ENCODE measurements around the gene FHIT.
A peak's percentile ranks its signal among the peaks of the same experiment; 100 is the strongest.

FHIT gene

DNA sequence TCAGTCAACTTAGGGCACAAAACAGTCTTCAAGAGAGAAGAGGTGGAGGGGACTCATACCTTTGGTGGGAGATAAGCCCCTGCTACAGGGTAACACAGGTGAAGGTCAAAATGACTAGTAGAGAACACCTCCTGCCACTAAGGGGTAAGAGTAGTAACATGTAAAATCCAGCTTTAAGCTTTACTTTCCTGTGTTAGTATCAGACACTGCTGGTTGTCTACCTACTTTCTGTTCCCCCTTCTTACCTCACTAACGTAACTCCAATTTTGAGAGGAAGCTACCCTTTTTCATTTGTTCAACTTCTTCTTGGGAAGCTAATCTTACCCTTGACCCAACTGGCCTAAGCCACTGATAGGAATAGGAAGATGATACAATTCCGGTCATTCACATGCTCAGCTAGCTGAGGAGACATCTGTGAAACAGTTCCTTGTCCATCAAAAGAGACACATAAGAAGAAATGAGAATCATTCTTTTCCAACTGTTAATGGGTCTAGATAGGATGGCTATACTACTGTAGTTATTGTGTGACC, 1374.7 kb downstream of the FHIT start:
- H3K4me3 ChIP-seq (ENCODE audit: insufficient read length, low read depth), result no peak overlapping the region
- no peaks in the 10 kb centered on the region for H3K36me3 ChIP-seq (ENCODE audit: insufficient read depth, insufficient read length, low read length)
- no peaks in the 10 kb centered on the region for H3K4me1 ChIP-seq (ENCODE audit: insufficient read depth, insufficient read length)
- H3K9me3 ChIP-seq (ENCODE audit: insufficient read depth, low read length), result no peaks in the 10 kb centered on the region; the same call in 1 of the 2 replicates
- TF ChIP-seq SUZ12 (IDR thresholded peaks at IDR 0.05; ENCODE audit: extremely low read depth, insufficient read depth, insufficient read length) (no peak), ZNF274 (IDR thresholded peaks at IDR 0.05; ENCODE audit: low read depth, low read length) (no peak), YY1 (IDR thresholded peaks at IDR 0.05; ENCODE audit: insufficient read depth, insufficient read length) (no peak)
- H3K9ac ChIP-seq (ENCODE audit: insufficient read length, low read depth), result no peak overlapping the region
- DNase-seq (ENCODE audit: low read depth, low spot score), result no peak
- no peaks in the 10 kb centered on the region for H3K27me3 ChIP-seq (ENCODE audit: insufficient read depth, insufficient read length)

DNA sequence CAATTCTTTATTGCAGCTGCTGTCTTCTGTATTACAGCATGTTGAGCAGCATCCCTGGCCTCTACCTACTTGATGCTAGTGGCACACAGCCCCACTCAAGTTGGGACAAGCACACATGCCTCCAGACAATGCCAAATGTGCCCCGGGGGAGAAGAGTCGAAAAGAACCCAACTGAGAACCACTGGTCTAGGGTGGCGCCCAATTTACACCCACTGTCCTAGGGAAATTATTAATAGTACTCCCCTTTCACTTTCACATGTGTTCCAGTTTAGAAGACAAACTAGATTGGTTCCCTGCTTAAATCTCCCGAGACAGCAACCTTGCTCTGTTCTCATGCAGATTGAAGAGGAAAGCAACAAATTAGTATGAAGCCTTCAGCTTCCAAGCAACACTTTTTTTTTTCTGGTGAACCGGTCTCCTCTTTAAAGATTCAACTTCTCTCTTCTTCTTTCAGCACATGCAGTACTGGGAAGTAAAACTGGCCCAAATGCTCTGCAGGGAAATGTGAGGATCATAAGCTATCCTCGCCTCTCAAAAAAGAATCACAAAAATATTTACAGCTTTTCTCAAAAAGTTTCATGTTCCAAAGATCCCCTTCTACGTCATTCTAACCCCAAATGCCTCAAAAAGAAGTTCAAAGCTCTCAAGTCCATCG, 1377.5 kb downstream of the FHIT start:
- no peak for DNase-seq (ENCODE audit: low read depth, low spot score)

DNA sequence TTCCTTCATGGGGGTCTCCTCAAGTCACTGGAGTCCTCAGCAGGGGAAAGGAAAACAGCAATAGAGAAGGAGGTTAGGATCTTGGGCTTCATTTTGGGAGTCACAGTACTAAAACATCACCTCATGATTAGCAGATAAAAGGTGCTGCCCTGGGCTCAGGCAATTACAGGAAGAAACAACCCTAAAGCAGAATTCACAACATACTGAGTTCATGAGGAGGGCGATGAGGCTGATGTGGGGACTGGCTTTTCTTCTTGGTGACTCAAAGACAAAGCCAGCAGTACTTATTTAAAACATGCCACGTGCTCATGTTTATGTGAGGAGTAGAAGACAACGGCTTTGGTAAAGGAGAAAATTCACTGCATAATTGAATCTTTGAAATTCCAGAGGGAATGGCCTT, 1379.1 kb downstream of the FHIT start:
- Histone ChIP-seq H3K27me3 (ENCODE audit: insufficient read depth, insufficient read length) (no peaks in the 10 kb centered on the region), H3K4me1 (ENCODE audit: insufficient read depth, insufficient read length) (no peaks in the 10 kb centered on the region), H3K36me3 (ENCODE audit: insufficient read depth, insufficient read length, low read length) (no peaks in the 10 kb centered on the region), H3K9me3 (ENCODE audit: insufficient read depth, low read length) (no peaks in the 10 kb centered on the region; the same call in 1 of the 2 replicates), H3K4me3 (ENCODE audit: insufficient read length, low read depth) (no peak overlapping the region), H3K9ac (ENCODE audit: insufficient read length, low read depth) (no peak overlapping the region)
- TF ChIP-seq ZNF274 (IDR thresholded peaks at IDR 0.05; ENCODE audit: low read depth, low read length), result no peak
- no peak for TF ChIP-seq SUZ12 (IDR thresholded peaks at IDR 0.05; ENCODE audit: extremely low read depth, insufficient read depth, insufficient read length)
- no peak for TF ChIP-seq YY1 (IDR thresholded peaks at IDR 0.05; ENCODE audit: insufficient read depth, insufficient read length)
- DNase-seq (ENCODE audit: low read depth, low spot score), result peak; percentile 3

More for the DNA sequence above, 1377.5 kb downstream of the FHIT start:
- Histone ChIP-seq H3K9me3 (ENCODE audit: insufficient read depth, low read length) (no peaks in the 10 kb centered on the region; the same call in 1 of the 2 replicates), H3K9ac (ENCODE audit: insufficient read length, low read depth) (no peak overlapping the region), H3K36me3 (ENCODE audit: insufficient read depth, insufficient read length, low read length) (no peaks in the 10 kb centered on the region), H3K27me3 (ENCODE audit: insufficient read depth, insufficient read length) (no peaks in the 10 kb centered on the region), H3K4me3 (ENCODE audit: insufficient read length, low read depth) (no peak overlapping the region), H3K4me1 (ENCODE audit: insufficient read depth, insufficient read length) (no peaks in the 10 kb centered on the region)
- TF ChIP-seq SUZ12 (IDR thresholded peaks at IDR 0.05; ENCODE audit: extremely low read depth, insufficient read depth, insufficient read length) (no peak), ZNF274 (IDR thresholded peaks at IDR 0.05; ENCODE audit: low read depth, low read length) (no peak), YY1 (IDR thresholded peaks at IDR 0.05; ENCODE audit: insufficient read depth, insufficient read length) (no peak)

DNA sequence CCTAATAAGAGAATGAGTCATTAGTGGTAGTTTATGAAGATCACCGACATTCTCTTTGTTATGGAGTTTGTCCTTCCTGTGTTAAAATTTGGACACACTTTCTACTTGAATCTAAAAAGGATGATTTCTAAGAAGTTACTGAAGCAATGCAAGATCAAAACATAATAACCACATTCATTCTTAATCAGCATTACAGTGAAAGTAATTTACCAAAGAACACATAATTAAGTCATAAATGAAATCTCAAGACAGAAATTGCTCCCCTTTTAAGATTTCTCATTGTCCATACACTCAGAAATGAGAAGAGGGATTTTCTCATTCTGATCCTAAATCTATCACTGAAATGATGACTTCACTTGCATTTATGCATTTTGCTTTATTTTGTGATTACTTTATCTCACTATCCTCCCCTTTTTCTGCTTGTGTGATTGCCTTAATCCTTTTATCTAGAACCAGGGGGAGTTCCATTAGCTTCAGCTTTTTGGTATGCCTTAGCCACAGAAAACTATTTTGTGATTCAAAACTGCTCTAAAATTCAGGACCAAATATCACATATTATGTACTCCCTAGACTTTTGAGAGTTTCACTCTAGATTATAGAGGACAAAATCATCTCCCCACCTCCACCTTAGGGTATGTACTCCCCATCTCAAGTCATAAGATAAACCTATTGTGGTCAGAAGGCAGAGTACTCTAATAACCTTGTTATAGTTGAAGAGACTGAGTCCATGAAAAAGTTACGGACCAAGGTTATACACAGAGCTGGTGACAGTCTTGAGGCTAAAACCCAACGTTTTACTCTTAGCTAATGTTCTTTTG, 1383.9 kb downstream of the FHIT start:
- Histone ChIP-seq H3K9ac (ENCODE audit: insufficient read length, low read depth) (no peak overlapping the region), H3K27me3 (ENCODE audit: insufficient read depth, insufficient read length) (no peaks in the 10 kb centered on the region), H3K9me3 (ENCODE audit: insufficient read depth, low read length) (peaks cover 3% of the 10 kb centered on the region; the same call in 1 of the 2 replicates), H3K4me1 (ENCODE audit: insufficient read depth, insufficient read length) (no peaks in the 10 kb centered on the region), H3K36me3 (ENCODE audit: insufficient read depth, insufficient read length, low read length) (no peaks in the 10 kb centered on the region), H3K4me3 (ENCODE audit: insufficient read length, low read depth) (no peak overlapping the region)
- no peak for DNase-seq (ENCODE audit: low read depth, low spot score)
- no peak for TF ChIP-seq YY1 (IDR thresholded peaks at IDR 0.05; ENCODE audit: insufficient read depth, insufficient read length)
- no peak for TF ChIP-seq ZNF274 (IDR thresholded peaks at IDR 0.05; ENCODE audit: low read depth, low read length)
- no peak for TF ChIP-seq SUZ12 (IDR thresholded peaks at IDR 0.05; ENCODE audit: extremely low read depth, insufficient read depth, insufficient read length)

DNA sequence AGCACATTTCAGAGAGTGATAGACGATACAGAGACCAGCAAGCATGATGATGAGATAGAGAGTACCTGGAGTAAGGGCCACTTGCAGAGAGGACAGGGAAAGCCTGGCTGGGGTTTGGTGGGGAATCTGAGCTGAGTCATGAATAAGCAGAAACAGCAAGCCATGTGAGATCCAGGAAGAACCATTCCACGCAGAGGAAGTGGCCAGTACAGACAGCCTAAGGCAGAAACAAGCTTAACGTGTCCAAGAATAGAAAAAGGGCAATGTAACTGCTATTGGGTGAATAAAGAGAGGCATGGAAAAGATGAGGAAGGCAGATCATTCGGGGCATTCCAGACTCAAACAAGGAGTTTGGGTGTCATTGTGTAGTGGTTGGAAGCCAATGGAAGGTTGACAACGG, 1385.2 kb downstream of the FHIT start:
- DNase-seq (ENCODE audit: low read depth, low spot score), result no peak
- H3K4me1 ChIP-seq (ENCODE audit: insufficient read depth, insufficient read length), result no peaks in the 10 kb centered on the region
- TF ChIP-seq ZNF274 (IDR thresholded peaks at IDR 0.05; ENCODE audit: low read depth, low read length) (no peak), SUZ12 (IDR thresholded peaks at IDR 0.05; ENCODE audit: extremely low read depth, insufficient read depth, insufficient read length) (no peak), YY1 (IDR thresholded peaks at IDR 0.05; ENCODE audit: insufficient read depth, insufficient read length) (no peak)

DNA sequence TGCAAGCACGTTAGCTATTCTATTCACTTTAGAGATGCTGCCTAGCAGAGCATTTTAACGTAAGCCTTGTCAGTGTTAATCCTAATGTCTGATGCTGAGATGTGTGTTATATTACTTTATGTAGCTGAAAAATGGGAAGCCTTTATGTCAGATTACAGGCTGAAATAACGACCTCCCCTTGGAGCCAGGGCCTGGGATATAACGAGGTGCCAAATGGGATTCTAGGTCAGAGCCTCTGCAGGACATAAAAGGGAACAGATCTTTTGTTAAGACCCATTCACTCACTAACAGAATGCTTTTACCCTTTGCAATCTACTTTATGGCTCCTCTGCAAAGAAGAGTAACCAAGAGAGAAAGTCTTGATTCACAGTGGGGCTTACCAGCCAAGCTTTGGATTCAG, 1385.9 kb downstream of the FHIT start:
- Histone ChIP-seq H3K4me3 (ENCODE audit: insufficient read length, low read depth) (no peak overlapping the region), H3K4me1 (ENCODE audit: insufficient read depth, insufficient read length) (no peaks in the 10 kb centered on the region), H3K9ac (ENCODE audit: insufficient read length, low read depth) (no peak overlapping the region), H3K27me3 (ENCODE audit: insufficient read depth, insufficient read length) (no peaks in the 10 kb centered on the region), H3K9me3 (ENCODE audit: insufficient read depth, low read length) (peaks cover 10% of the 10 kb centered on the region; the same call in 1 of the 2 replicates), H3K36me3 (ENCODE audit: insufficient read depth, insufficient read length, low read length) (no peaks in the 10 kb centered on the region)
- no peak for DNase-seq (ENCODE audit: low read depth, low spot score)
- no peak for TF ChIP-seq SUZ12 (IDR thresholded peaks at IDR 0.05; ENCODE audit: extremely low read depth, insufficient read depth, insufficient read length)
- no peak for TF ChIP-seq ZNF274 (IDR thresholded peaks at IDR 0.05; ENCODE audit: low read depth, low read length)
- TF ChIP-seq YY1 (IDR thresholded peaks at IDR 0.05; ENCODE audit: insufficient read depth, insufficient read length), result no peak

More for the DNA sequence above, 1385.2 kb downstream of the FHIT start:
- Histone ChIP-seq H3K9me3 (ENCODE audit: insufficient read depth, low read length) (peaks cover 10% of the 10 kb centered on the region; the same call in 1 of the 2 replicates), H3K36me3 (ENCODE audit: insufficient read depth, insufficient read length, low read length) (no peaks in the 10 kb centered on the region), H3K9ac (ENCODE audit: insufficient read length, low read depth) (no peak overlapping the region), H3K27me3 (ENCODE audit: insufficient read depth, insufficient read length) (no peaks in the 10 kb centered on the region), H3K4me3 (ENCODE audit: insufficient read length, low read depth) (no peak overlapping the region)

DNA sequence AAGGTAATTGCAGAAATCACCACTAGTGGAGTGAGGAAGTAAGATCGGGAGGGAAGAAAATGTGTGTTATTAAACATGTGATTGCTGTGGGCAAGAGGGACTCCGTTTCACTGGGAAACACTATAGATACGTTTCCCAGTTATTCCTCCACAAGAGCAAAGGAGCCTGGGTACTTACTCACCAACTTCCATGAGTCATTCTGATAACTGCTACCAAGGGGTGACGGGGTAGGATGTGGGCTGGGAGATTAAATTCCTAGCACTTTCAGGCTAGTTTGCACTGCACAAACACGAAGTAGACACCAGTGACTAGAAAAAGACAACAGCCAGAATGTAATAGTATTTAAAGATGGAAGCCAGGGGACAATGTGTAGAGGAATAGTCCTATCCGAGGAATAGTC, 1388.6 kb downstream of the FHIT start:
- H3K9me3 ChIP-seq (ENCODE audit: insufficient read depth, low read length), result peaks cover 10% of the 10 kb centered on the region; the same call in 1 of the 2 replicates
- no peak overlapping the region for H3K4me3 ChIP-seq (ENCODE audit: insufficient read length, low read depth)
- H3K36me3 ChIP-seq (ENCODE audit: insufficient read depth, insufficient read length, low read length), result no peaks in the 10 kb centered on the region
- DNase-seq (ENCODE audit: low read depth, low spot score), result no peak
- H3K9ac ChIP-seq (ENCODE audit: insufficient read length, low read depth), result no peak overlapping the region
- no peaks in the 10 kb centered on the region for H3K4me1 ChIP-seq (ENCODE audit: insufficient read depth, insufficient read length)
- H3K27me3 ChIP-seq (ENCODE audit: insufficient read depth, insufficient read length), result no peaks in the 10 kb centered on the region
- TF ChIP-seq YY1 (IDR thresholded peaks at IDR 0.05; ENCODE audit: insufficient read depth, insufficient read length) (no peak), SUZ12 (IDR thresholded peaks at IDR 0.05; ENCODE audit: extremely low read depth, insufficient read depth, insufficient read length) (no peak), ZNF274 (IDR thresholded peaks at IDR 0.05; ENCODE audit: low read depth, low read length) (no peak)
